HG03060 (cell line): ENCODE data around the gene LIPI.
"Not testable (repeated sequence)": the region's sequence is repeated elsewhere in the genome, so short reads cannot be mapped to it uniquely, and the experiment has no call there.

Experiments
- ATAC-seq: cut with Tn5 transposase; IDR thresholded peaks from one replicate; pipeline ENCODE4 v1.9.1; 2021; ENCODE audit warnings: low read depth, moderate number of reproducible peaks; ENCODE audit not compliant: unreplicated experiment

LIPI gene

GRCh38 chr21:14076143-14076806 is 134.5 kb downstream of the LIPI start:
- ATAC-seq = no peak

GRCh38 chr21:14075346-14076142 is 135.2 kb downstream of the LIPI start:
- ATAC-seq = no peak

GRCh38 chr21:14074177-14074576 is 136.6 kb downstream of the LIPI start:
- no peak for ATAC-seq

- ATAC-seq = no peak
Observed at GRCh38 chr21:14073615-14074014, 137.1 kb downstream of the LIPI start.

- ATAC-seq = no peak
Observed at GRCh38 chr21:14072761-14073535, 137.8 kb downstream of the LIPI start.

- ATAC-seq = no peak
Observed at GRCh38 chr21:14071902-14072734, 138.6 kb downstream of the LIPI start.

- no peak for ATAC-seq
Observed at GRCh38 chr21:14070968-14071367, 139.8 kb downstream of the LIPI start.

- no peak for ATAC-seq
Observed at GRCh38 chr21:14070049-14070893, 140.5 kb downstream of the LIPI start.

- no peak for ATAC-seq
Observed at GRCh38 chr21:14064296-14064645, 146.5 kb downstream of the LIPI start.

- not testable (repeated sequence) for ATAC-seq
Observed at GRCh38 chr21:14063620-14064295, 147.0 kb downstream of the LIPI start.

- ATAC-seq = not testable (repeated sequence)
Observed at GRCh38 chr21:14062684-14063083, 148.1 kb downstream of the LIPI start.

- ATAC-seq = not testable (repeated sequence)
Observed at GRCh38 chr21:14061820-14062219, 148.9 kb downstream of the LIPI start.

- ATAC-seq = not testable (repeated sequence)
Observed at GRCh38 chr21:14058995-14059627, 151.6 kb downstream of the LIPI start.
